ENCODE measurements around the gene SGPL1. TPM values are rescaled to one million over a fixed set of nuclear protein-coding genes. Genes with fewer than 3 reads are reported as not detected.
"Not testable (repeated sequence)": the region's sequence is repeated elsewhere in the genome, so short reads cannot be mapped to it uniquely, and the experiment has no call there.

The SGPL1 gene
- total RNA-seq, 2 donors from 2014 or later: 27.9 to 37.2 TPM

DNA sequence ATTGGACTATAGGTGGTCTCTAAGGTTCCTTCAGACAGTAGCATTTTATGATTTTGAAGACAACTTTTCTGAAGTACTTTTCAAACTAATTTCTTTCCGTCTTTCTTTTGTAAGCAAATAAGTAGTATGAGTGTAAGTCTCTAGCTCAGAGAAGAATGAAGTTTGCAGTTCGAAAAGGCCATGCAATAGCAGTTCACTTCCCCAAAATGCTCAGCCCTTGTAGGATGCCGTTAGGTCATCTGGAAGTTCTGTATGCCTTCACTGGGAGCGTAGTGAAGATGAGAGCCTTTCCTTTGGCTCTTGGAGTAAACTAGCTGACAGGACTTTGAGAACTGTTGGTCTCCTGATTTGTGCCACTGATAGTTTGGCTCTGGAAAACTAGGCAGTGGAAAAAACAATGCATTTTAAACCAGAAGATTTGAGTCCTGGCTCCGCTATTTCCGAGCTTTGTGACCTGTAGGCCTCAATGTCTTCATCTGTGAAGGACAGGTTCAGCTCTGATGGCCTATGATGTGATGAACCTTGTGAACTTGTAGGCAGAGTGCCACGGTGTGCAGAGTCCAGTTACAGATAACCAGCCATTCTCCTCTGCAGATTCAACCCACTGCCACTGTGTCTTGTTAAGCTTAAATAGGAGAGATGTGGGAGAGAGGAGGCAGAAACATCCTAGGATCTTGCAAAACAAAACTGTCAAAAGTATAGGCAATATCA lies 18.8 kb downstream of the SGPL1 start:
- intact Hi-C loops (cut with DNase I): no loop called here
- no peak for DNase-seq (ENCODE audit: low spot score)

GRCh38 chr10:70836319-70836718 lies 20.6 kb downstream of the SGPL1 start:
- intact Hi-C loops (cut with DNase I): no loop called here
- no peak for DNase-seq (ENCODE audit: low spot score)

- no peak for DNase-seq (ENCODE audit: low spot score)
- intact Hi-C loops (cut with DNase I): no loop called here
Observed at GRCh38 chr10:70837660-70838059, 21.9 kb downstream of the SGPL1 start.

- intact Hi-C loops (cut with DNase I): no loop called here
- DNase-seq (ENCODE audit: low spot score): no peak
Observed at GRCh38 chr10:70838270-70838805, 22.6 kb downstream of the SGPL1 start.

DNA sequence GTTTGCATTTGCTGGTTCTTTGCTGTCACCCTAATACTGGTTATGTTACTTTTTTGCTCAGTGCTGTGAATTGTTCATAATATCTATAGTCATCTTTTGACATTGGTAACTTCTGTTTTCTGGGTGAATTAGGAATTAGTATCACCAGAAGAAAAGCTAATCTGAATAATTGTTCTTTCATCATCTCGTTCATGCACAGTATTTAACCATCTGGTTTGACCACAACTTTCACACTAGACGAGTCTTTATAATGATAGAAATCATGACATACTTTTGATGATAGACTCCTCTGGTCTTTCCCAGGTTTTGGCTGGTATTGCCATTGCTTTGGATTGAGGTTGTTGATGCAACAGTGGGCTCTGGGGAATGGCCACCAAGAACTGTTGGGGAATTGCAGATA lies 25.1 kb downstream of the SGPL1 start:
- intact Hi-C loops (cut with DNase I): no loop called here
- no peak for DNase-seq (ENCODE audit: low spot score)

- no peak for DNase-seq (ENCODE audit: low spot score)
- intact Hi-C loops (cut with DNase I): no loop called here
Observed at GRCh38 chr10:70843333-70843732, 27.6 kb downstream of the SGPL1 start.

- intact Hi-C loops (cut with DNase I): no loop called here
- no peak for DNase-seq (ENCODE audit: low spot score)
Observed at GRCh38 chr10:70843776-70844489, 28.2 kb downstream of the SGPL1 start.

DNA sequence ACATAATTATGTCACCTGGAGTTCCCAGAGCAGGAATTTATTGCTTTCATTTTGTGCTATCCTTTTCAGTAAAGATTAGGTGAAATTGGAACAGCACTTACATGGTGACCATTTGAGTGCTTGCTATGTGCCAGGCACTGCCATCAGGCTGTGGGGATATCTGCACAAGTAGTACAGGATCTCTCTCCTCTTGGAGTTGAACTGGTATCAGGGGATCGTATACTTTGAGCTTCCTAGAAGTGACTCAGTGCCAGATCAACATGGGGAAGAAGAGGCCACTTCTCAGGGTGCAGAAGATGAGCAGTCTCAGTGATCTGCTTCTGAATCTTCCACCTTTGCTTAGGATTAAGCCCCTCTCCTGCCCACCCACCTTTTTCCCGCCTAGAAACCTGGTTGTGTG lies 29.5 kb downstream of the SGPL1 start:
- DNase-seq (ENCODE audit: low spot score): no peak
- intact Hi-C loops (cut with DNase I): no loop called here

DNA sequence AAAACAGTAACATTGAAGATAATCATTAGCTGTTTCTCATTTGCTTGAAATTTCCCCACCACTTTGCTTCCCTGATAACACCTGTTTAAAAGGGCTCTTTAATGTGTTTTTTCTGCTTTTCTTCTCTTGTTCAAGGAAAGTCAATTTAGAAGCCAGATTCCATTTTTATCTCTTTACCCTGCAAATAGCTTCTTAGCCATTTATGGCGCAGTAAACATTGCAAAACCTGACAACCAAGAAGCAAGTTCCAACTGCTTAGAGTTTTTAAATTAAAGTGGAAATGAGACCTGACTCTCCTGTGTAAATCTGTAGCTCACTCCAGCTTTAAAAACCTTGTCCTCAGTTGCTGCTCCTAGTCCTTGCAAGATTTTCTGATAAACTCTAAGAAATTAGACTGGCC lies 30.1 kb downstream of the SGPL1 start:
- intact Hi-C loops (cut with DNase I): no loop called here
- DNase-seq (ENCODE audit: low spot score): no peak

DNA sequence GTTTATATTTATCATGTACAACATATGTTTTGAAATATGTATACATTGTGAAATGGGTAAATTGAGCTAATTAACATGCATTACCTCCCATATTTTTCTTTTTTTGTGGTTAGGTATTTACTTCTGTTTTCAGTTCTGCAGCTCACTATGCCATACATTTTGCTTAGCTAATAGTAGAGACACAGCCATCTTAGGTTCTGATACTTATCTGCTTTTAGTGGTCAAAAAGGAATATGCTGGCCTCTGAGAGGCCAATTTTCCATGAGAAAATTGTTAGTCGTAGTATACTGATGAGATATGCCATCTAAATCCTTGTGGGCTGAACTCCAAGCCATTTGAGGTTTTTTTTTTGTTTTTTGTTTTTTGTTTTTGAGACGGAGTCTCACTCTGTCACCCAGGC lies 31.0 kb downstream of the SGPL1 start:
- intact Hi-C loops (cut with DNase I): no loop called here
- DNase-seq (ENCODE audit: low spot score): no peak

- intact Hi-C loops (cut with DNase I): no loop called here
- no peak for DNase-seq (ENCODE audit: low spot score)
Observed at GRCh38 chr10:70847659-70848360, 32.1 kb downstream of the SGPL1 start.

- intact Hi-C loops (cut with DNase I): no loop called here
- DNase-seq (ENCODE audit: low spot score): no peak
Observed at GRCh38 chr10:70849582-70850016, 33.9 kb downstream of the SGPL1 start.

DNA sequence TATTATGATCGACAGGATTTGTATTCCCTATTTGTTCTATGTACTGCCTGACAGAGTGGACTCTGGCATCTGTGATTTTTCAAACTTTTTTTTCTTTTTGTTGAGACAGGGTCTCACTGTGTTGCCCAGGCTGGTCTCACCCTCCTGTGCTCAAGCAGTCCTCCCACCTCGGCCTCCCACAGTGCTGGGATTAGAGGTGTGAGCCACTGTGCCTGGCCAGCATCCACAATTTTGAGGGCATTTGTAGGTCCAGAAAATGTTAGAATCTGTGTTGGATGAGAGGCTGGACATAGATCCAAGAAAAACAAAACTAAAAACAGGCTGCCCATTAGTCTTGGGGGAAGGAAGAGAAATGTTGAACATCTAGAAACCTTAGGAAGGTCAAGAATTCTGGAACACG lies 34.3 kb downstream of the SGPL1 start:
- DNase-seq (ENCODE audit: low spot score): no peak
- intact Hi-C loops (cut with DNase I): no loop called here

DNA sequence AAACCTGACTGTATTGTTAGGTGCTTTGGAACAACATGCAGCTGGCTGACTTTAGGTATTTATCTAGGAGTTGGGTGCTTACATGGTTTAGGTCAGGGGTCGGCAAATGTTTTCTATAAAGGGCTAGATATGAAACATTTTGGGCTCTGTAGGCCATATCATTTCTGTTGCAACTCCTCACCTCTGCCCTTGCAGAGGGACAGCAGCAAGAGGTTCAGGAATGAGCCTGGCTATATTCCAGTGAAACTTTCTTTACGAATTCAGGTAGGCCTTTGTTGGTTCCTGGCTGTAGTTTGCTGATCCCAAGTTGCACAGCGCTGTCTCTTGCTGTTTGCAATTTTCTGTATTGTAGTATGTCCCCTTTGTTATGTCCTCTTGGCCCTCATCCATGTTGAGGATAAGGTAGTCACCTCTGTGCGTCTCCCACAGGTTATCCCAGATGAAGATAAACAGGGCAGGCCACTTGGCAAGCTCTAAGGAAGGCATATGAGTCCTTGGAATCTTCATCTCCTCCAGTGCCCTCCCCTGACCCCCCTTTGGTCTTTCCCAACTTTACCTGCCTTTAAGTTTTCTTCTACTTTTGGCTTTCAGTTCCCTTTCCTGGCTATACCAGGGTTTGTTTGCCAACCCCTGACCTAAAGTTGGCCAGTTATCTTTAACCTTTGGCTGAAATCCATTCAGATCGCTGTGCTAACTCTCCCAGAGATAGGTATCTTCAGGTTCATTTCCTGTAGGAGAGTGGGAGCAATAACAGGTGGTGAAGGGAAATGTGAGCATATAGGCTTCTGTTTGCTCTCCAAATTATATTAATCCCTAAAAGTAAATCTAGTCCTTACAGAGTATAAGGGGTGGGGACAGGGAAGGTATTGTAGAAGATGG lies 36.1 kb downstream of the SGPL1 start:
- DNase-seq (ENCODE audit: low spot score): no peak
- intact Hi-C loops (cut with DNase I): no loop called here

GRCh38 chr10:70853038-70853437 lies 37.3 kb downstream of the SGPL1 start:
- DNase-seq (ENCODE audit: low spot score): no peak

DNA sequence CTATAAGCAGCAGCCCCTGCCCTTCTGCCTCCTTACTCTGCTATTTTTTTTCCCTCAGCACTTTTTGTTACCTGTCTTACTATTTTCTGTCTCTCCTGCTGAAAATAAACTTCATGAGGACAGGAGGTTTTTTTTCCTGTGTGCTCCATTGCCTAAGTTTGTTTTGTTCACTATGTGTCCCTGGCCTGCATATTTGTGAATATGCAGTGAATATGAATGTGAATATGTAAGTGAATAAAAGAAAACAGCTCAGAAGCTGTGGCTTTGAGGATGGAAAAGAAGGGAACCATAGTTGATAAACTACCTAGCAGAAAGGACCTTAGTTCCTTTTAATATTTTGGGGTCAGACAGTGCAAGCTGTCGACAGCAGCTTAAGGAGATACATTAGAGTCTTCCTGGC lies 37.7 kb downstream of the SGPL1 start:
- intact Hi-C loops (cut with DNase I): no loop called here
- DNase-seq (ENCODE audit: low spot score): no peak

More at GRCh38 chr10:70853038-70853437, 37.3 kb downstream of the SGPL1 start:
- intact Hi-C loops (cut with DNase I): no loop called here

DNA sequence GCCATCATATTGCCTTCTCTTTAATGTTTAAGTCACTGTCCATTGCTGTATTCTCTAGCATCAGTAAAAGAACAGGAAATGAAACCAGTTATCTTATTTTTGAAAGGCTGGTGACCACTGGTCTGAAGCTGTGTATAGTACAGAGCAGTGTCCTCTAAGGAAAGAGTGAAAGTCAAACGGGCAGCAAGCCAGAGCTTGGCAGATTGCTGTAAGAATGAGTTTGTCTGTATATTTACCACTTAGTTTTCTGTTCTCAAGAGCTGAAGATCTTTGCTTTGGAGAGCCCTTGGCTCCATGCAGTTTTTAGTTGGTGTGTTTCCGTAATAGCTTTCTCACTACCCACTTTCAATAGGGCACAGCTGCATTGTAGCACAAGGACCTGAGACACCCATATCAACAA lies 40.7 kb downstream of the SGPL1 start:
- intact Hi-C loops (cut with DNase I): no loop called here
- DNase-seq (ENCODE audit: low spot score): no peak

DNA sequence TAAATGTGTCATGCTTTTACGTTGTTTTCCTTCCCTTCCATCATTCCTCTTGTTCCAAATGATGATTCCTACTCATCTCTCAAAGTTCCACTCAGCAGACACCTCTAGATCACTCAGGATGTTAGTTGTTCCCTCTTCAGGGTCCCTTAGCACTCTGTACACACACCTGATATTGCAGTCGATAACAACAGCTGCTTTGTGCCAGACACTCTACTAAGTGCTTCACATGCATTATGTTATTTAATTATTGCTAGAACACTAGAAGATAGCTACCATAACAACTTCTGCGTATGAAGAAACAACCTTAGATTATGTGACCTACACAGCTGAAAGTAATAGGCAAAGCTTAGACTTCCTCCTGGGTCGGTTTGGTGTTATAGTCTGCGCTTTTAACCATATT lies 43.0 kb downstream of the SGPL1 start:
- intact Hi-C loops (cut with DNase I): no loop called here
- no peak for DNase-seq (ENCODE audit: low spot score)

DNA sequence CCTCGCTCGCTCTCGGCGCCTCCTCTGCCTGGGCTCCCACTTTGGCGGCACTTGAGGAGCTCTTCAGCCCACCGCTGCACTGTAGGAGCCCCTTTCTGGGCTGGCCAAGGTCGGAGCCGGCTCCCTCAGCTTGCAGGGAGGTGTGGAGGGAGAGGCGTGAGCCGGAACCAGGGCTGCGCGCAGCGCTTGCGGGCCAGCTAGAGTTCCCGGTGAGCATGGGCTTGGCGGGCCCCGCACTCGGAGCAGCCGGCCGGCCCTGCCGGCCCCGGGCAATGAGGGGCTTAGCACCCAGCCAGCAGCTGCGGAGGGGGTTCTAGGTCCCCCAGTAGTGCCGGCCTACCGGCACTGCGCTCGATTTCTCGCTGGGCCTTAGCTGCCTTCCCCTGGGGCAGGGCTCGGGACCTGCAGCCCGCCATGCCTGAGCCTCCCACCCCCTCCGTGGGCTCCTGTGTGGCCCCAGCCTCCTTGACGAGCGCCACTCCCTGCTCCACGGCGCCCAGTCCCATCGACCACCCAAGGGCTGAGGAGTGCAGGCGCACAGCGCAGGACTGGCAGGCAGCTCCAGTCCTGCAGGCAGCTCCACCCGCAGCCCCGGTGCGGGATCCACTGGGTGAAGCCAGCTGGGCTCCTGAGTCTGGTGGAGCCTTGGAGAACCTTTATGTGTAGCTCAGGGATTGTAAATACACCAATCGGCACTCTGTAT lies 45.9 kb downstream of the SGPL1 start:
- intact Hi-C loops (cut with DNase I); DNase-seq (ENCODE audit: low spot score): not testable (repeated sequence)
